Endometrium (tissue), 2 donors: Measurements from ENCODE around the gene SPG7.

ENCODE experiments used
- FAIRE-seq: peaks from 2 replicates; lab custom pipeline; 2012; peaks lifted over from hg19 to GRCh38; lab: Jason Lieb, UNC
- donor health status: control.
- donor health status: control.

Gene SPG7

DNA sequence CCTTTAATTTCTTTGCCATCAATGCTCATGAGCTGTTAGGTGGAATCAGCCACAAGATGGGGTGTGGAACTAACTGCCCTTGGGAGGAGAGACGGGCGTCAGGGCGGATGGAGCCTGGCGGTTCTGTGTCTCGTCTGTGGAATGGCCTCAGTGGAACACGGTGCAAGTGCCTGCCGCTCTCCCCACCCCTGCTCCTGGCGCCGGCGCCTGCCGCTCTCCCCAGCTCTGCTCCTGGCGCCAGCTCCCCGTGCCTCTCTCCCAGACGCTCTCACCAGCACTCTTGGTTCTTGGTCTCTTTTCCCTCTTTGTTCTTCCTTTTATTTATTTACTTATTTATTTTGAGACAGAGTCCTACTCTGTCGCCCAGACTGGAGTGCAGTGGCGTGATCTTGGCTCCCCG is 39.1 kb downstream of the SPG7 start:
- no peak for FAIRE-seq

GRCh38 chr16:89547860-89548259 is 39.7 kb downstream of the SPG7 start:
- no peak for FAIRE-seq

DNA sequence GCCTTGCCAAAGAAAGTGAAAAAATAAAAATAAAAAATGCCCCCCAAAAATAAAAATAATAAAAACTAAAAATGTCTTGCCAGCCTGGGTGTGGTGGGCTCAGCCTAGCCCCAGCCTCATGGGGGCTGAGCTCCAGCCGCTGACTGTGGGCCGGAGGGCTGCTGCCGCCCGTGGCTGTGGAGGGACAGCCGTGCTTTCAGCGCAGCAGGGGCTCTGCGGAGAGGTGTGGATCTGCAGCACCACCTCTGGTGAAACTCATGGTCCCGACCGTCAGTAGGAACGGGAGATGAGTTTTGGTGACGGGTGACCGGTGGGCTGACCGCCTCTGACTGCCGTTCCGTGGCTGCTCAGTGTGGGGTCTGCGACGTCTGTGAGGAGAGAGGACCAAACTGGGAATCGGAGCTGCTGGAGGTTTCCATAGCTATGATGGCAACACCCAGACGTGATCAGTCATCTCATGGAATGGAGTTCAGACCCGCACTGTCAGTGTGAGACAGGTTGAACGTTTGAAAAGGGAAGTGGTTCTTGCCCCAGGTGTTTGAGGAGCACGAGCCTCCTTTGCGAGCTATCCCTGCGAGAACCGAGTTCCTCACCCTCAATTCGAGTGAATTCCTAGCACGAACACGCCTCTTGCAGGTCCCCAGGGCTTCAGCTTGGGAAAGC is 40.3 kb downstream of the SPG7 start:
- FAIRE-seq, result no peak

DNA sequence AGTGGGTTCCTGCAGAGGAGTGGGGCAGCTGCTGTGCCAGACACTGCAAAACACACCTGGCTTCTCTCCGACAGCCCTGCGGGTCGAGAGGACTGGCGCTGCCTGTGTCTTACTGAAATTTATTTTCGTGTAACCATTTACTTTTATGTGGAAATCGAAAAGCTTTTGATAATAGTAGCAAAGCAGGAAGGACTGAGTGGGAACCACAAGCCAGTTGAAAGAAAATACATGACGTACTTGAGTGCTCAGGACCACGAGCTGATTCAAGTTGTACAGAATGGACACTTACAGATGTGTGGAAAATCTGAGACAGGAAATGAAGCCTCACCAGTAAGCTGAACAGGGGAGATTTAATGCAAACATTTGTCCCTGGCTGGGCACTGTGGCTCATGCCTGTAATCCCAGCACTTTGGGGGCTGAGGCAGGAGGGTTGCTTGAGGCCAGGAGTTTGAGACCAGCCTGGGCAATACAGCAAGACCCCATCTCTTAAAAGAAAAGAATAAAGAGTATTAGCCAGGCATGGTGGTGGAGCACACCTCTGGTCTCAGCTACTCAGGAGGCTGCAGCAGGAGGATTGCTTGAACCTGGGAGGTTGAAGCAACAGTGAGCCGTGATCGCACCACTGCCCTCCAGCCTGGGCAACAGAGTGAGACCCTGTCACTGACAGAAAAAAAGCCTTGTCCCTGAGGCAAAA is 41.0 kb downstream of the SPG7 start:
- no peak for FAIRE-seq

GRCh38 chr16:89550421-89551007 is 42.3 kb downstream of the SPG7 start:
- no peak for FAIRE-seq

DNA sequence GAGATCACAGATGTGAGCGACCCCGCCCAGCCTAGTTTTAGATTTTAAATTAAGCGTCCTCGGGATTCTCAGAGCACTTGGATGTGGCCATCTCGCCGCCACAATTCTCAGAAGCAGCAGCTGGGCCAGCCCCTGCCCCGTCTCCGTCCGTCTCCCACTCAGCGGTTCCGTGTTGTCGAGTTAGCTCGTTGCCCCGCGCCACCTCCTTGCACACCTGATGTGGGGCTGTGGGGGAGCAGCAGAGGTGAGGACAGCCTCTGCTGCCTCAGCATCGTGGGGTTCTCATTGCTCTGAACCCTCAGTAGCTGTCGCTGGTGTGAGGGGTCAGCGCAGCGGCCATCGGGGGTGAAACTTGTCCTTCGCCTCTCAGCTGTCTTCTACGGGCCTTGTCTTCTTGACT is 44.1 kb downstream of the SPG7 start:
- no peak for FAIRE-seq

DNA sequence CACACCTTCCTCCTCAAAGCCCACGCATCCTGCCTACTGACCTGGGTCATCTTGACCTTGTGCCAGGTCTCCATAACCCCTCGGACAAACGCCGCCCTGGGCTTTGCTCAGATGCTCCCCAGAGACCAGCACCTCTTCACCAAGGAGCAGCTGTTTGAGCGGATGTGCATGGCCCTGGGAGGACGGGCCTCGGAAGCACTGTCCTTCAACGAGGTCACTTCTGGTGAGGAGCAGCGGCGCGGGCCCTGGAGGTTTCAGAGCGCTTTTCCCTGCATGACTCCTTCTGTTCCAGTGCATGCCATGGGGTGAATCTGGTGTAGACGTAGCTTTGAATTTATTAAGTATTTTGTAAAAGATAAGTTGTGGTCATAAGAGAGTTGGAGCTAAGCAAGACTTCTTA is 44.7 kb downstream of the SPG7 start:
- FAIRE-seq, result no peak

GRCh38 chr16:89553733-89554132 is 45.5 kb downstream of the SPG7 start:
- no peak for FAIRE-seq

- FAIRE-seq, result no peak
These were observed 46.1 kb downstream of the SPG7 start for GRCh38 chr16:89554343-89554742.

GRCh38 chr16:89555265-89555664 is 47.1 kb downstream of the SPG7 start:
- no peak for FAIRE-seq

- no peak for FAIRE-seq
These were observed 47.6 kb downstream of the SPG7 start for GRCh38 chr16:89555780-89556179.

DNA sequence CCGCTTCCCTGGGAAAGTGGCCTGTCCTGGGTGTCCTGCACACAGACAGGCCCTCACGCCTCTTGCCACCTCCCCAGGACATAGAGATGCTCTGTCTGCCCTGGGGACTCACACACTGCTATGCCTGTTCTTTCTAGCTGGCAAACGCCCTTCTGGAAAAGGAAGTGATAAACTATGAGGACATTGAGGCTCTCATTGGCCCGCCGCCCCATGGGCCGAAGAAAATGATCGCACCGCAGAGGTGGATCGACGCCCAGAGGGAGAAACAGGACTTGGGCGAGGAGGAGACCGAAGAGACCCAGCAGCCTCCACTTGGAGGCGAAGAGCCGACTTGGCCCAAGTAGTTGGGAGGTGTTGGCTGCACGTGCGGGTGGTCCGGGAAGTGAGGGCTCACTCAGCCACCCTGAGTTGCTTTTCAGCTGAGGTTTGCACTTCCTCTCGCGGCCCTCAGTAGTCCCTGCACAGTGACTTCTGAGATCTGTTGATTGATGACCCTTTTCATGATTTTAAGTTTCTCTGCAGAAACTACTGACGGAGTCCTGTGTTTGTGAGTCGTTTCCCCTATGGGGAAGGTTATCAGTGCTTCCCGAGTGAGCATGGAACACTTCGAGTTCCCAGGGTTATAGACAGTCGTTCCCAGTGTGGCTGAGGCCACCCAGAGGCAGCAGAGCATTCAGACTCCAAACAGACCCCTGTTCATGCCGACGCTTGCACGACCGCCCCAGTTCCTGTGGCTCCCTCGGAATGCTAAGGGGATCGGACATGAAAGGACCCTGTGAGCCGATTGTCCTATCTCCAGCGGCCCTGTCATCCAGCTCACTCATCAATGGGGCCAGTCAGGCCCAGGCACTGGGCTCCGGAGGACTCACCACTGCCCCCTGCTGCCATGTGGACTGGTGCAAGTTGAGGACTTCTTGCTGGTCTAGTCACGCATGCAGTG is 48.8 kb downstream of the SPG7 start:
- FAIRE-seq, result no peak

DNA sequence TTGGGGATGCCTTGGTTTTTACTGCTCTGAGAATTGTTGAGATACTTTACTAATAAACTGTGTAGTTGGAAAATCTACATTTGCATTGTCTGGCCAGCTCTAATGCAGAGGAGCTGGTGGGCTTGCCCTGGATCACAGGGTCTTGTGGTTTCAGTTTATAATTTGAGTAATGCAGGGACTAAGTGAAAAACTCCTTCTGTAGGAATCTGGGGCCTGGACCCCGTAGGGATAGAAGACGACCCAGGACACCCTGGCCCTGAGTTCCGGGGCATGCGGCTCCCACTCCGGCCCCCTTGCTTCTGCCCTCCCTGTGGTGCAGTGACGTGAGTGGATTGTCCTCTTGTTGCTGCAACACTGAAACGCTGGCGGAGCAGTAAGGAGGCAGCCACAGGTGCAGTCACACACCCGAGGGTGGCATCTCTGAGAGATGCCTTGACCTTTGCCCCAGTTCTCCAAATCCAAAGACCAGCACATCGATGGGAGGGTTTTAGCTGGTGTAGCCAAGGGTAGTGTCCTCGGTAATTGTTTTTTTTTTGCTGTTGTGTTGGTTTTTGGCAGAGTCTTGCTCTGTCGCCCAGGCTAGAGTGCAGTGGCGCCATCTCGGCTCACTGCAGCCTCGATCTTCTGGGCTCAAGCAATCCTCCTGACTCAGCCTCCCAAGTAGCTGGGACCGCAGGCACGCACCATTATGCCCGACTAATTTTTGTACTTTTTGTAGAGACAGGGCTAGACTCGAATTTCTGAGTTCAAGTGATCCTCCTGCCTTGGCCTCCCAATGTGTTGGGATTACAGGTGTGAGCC is 49.7 kb downstream of the SPG7 start:
- FAIRE-seq, result no peak

GRCh38 chr16:89560378-89561141 is 52.4 kb downstream of the SPG7 start, which contains the start of gene RPL13:
TSS of gene RPL13 (plus strand) at chr16:89560682. CDS start at chr16:89560960, 278 bp downstream.
- FAIRE-seq, result no peak

- FAIRE-seq, result no peak
These were observed 53.1 kb downstream of the SPG7 start for GRCh38 chr16:89561142-89561883.

GRCh38 chr16:89561884-89562599 is 53.8 kb downstream of the SPG7 start:
- FAIRE-seq, result no peak

GRCh38 chr16:89562939-89563338 is 54.7 kb downstream of the SPG7 start:
- no peak for FAIRE-seq

- no peak for FAIRE-seq
These were observed 55.6 kb downstream of the SPG7 start for GRCh38 chr16:89563639-89564392.
